IPS-NIHi11 (cell line): Measurements from ENCODE around the gene CAMK1D.
"Not testable (repeated sequence)": the region's sequence is repeated elsewhere in the genome, so short reads cannot be mapped to it uniquely, and the experiment has no call there.

Experiments used
- DNase-seq: peaks from one replicate; pipeline ENCODE4 v3.0.0; 2012; ENCODE audit warnings: mixed read lengths, low spot score

The CAMK1D gene

DNA sequence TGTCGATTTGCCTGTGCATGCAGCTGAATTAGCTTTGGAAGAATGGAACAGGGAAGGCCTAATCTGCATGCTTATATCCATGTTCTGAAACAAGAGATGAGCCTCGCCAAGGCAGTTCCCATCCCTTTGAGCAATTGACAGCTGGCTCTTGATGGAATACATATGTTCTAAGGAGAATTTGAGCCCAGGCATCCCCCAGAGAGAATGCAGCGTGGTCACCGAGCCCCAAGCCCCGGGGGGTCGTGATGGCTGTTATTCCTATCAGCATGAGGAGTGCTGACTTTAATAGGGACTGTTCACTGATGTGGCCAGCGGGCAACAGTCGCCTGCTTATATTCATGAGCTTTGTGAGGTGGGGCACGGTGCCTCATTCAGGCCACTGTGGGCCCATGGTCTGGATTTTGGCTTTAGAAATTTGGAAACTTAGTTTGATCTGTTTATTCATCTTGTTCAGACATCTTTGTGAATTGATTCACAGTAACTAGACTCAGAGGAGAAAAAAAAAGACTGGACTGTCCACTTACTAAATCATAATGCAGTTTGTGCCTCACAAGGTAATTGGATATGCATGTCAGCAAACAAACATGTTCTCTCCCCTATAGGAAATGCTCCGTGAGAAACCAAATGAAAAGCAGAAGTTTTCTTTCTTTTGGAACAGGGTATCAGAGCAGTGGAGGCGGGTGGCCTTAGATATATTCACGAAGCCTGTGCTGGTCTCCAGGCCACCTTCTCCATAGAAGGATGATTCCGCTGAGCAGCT is 447.2 kb downstream of the CAMK1D start:
- DNase-seq, result no peak

DNA sequence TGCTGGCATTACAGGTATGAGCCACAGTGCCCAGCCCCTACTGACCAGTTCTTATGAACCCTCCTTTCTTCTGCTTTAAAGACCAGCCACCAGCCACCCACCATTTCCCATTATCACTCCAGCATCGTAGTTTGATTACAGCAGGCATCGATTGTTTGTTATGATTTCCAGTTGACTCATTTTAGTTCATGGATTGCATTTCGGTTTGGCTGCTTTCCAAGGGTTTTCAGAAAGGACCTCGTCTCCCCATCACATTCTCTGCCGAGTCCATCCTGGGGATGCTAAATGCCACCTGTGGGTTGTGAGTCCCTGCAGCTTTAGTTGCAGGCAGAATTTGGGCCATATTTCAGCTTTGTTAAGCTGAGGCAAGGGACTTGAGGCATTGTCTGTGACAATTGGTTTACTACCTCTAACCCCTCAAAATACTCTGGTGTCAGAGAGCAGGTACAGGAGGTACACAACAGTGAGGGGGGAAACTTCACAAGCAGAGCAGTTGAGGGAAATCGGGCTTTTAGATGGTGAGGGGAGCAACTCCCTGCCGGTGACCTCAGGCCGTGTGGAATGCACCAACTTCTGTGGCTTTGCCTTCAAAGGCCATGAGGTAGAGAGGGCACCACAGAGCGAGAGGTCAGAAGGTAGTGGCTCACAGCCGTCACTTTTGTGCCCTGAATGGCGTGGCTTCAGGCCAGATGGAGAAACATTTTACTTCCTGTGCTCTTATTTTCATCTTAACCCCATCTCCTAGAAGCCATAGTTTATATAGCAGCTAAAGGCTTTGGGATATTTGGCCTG is 448.3 kb downstream of the CAMK1D start:
- no peak for DNase-seq

DNA sequence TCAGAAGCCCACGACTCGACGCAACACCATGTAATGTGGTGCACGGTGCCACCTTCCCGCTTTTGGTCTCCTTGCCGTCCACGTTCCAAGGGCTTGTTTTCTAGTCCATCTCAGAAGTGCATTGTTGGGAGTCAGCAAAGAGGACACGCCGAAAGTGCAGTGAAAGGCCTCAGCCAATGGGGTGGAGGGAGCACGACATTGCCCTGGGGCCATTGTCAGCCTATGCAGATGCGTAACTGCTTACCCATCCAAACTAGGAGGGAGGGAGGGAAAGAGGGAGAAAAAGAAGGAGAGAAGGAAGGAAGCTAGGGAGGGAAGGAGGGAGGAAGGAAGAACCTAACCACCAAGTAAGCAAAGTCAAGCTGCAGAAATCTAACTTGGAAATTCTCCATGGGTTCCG is 449.8 kb downstream of the CAMK1D start:
- no peak for DNase-seq

DNA sequence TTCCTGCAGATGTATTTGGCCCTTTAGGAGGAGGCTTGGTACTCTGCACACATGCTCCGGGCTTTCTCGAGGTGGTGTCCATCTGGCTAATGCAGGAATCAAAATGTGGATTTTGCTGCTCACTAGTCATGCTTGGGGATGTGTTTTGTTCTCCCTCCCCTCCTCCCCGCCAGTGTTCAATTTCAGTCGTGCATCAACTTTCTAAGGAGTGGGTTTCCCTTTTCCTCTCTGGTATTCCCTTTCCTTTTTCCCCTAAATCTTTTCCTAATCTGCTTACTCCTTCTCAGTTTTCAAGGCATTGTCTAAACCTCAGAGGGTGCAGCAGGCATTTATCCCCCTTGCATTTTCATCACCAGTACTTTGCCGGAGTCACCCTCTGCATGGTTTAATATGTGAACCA is 450.4 kb downstream of the CAMK1D start:
- no peak for DNase-seq

DNA sequence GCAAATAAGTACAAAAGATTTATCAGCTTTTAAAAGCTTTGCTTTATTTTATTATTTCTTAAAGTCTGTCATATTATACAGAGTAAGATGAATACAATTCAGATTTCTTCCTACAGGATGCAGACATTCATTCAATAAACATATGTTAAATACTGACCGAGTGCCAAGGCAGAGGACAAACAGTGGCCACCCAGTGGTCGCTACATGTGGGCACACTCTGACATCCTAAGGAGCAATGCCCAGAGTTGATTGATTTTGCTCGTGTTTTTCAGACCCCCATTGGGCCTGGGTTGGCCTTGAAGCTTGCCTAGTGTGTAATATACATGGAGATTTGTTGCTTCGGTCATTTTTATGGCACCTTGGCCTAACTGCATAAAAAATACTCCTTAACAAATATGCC is 451.0 kb downstream of the CAMK1D start:
- no peak for DNase-seq

DNA sequence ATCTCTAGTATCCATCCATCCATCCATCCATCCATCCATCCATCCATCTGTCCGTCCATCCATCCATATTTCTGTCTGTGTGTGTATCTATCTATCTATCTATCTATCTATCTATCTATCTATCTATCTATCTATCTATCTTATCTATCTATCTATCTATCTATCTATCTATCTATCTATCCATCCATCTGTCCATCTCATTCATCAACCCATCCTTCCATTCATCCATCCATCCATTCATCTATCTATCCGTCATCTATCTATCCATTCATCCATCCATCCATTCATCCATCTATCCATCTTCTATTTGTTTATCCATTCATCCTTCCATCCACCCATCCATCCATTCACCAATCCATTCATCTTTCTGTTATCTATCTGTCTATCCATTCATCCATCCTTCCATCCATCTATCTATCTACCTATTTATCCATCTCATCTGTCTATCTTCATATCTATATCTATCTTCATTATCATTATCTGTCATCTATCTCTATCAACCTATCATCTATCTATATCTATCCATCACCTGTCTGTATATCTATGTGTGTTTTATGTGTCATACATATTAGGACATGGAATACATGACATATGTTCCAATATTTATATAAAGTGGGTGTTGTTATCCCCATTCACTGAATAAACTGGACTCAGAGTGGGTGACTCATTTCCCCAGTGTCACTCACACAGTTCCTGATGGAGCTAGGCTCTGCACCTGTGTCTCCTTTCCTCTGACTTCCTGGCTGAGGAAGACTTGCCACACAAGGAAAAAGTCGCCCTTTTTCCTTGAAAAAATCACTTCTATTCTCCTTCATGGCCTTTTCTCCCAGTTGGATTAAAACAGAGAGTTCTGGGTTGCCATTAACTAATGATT is 452.1 kb downstream of the CAMK1D start:
- no peak for DNase-seq

DNA sequence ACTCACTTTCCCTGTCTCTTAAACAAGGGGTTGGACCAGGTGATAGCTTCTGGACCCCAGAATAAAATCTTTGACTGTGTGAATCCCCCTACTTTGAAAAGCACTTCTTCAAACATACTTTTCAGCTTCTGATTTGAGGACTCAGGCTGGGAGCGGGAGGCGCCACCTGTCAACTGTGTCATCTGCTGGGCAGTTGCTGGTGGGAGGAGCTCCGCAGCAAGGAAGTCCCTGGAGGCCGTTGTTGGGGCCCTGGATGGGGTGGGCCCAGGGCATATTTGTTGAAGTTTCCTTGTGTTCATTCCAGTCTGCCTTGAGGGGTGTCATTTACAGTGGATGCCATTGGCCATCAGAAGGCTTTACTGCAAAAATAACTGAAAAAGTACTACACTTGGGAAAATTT is 454.4 kb downstream of the CAMK1D start:
- no peak for DNase-seq

DNA sequence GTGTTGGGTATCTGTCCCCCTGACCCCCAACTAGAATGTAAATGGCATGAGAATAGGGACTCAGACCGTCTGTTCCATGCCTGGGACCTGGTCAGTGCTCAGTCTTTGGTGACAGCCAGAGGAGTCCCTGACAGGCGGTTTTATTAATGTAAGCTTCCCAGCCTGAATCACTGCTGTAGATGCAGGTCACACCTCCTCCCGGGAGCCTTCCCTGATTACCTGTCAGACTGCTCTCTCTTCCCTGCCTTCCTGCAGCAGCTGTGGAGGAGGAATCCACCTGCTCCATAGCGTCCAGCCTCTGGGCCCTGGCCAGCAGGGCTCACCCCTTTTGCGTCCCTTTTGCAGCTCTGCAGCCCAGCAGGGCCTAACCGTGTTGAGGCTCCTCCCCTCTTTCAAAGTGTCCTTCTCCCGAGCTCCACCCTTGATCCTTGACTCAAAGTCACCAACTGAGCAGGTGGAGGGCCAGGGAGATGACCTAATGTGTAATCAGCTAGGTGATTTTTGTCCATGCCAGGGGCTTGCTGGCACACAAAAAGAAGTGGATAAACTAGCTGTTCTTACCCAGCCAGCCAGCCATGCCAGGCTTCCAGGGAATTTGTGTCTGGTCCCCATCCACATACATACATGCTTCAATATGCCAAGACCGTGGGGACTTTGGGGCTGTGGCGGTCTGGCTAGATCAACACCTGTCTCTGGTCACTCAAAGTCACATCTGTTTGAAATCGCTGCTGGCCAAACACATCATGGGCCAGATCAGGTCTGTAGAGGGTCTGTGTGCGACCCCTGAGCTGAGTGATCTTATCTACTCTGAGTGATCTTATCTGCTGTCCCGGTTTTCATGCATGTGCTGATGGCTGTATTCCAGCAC is 457.1 kb downstream of the CAMK1D start:
- no peak for DNase-seq

DNA sequence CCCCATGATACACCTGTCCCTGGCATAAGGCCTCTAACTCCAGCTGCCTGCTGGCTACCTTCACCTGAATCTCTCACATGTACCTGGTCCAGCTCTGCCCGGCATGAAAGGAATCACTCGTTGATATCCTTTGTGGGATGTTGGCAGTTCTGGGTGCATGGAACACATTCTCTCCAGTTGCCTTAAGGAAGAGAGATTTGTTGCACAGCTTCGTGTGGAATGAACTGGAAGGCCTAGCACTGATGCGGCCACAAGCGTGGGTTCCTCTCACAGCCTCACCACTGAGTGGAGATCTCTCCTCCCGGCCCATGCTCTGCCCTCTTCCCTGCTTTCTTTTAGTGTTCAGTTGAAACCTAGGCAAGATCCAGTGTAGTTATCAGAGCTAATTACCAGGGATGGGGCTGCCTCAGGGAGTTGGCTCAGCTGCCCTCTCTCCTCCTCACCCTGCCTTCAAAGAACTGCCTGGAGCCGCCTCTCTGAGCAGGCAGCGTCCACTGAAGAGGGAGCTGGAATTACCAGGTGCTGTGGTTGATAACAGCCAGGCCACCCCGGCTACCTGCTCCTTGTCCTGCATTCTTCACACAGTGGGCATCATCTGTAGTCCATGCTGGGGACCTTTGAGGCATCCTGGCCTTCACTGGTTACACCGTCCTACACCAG is 457.9 kb downstream of the CAMK1D start:
- DNase-seq, result no peak

DNA sequence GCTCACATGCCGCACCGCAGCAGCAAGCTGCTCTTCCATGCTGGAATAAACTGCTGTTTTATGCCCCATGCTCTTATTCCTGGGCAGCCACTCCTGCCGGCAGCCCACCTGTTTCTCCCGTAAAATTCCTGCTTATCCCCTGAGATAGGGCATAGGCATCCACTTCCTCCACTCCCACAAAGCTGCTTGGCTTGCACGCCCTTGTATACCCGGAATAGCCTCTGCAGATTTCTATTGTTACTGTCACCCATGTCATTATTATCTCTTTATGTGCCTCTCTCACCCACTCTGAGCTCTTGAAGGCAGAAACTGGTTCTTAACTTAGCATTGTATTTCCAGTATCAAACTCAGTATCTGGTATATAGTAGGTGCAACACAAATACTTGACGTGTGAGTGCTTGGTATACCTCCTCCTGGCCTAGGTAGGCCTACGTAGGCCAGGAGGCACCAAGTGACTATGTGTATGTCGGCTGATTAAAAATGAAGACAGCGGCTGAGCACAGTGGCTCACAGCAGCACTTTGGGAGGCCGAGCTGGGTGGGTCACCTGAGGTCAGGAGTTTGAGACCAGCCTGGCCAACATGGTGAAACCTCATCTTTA is 458.8 kb downstream of the CAMK1D start:
- no peak for DNase-seq

DNA sequence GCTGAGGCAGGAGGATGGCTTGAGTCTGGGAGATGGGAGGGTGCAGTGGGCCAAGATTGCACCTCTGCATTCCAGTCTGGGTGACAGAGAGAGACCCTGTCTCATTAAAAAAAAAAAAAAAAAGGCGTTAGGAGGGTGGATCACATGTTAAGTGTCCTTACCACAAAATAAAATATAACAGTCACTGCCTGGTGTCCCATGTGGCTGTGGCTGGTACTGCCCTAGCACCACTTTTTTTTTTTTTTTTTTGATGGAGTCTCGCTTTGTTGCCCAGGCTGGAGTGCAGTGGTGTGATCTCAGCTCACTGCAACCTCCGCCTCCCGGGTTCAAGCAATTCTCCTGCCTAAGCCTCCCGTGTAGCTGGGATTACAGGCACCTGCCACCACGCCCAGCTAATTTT is 460.7 kb downstream of the CAMK1D start:
- not testable (repeated sequence) for DNase-seq

DNA sequence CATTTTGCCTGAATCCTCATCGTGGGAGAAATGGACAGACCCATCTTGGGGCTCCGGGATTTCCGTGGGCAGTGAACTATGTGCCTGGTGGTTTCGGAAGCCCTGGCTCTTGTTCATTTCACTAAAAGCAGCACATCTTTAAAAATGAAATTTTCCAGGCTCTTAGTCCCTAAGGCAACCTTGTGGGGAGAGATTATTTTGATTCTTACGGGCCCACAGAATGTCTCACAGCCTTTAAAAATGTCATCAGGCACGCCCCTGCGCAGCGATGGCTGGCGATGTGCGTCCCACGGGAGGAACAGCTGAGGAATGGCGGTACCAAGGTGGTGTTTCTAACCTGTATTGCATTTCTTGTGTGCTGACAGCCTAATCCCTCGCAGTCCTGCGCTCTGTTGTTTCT is 462.5 kb downstream of the CAMK1D start:
- no peak for DNase-seq

DNA sequence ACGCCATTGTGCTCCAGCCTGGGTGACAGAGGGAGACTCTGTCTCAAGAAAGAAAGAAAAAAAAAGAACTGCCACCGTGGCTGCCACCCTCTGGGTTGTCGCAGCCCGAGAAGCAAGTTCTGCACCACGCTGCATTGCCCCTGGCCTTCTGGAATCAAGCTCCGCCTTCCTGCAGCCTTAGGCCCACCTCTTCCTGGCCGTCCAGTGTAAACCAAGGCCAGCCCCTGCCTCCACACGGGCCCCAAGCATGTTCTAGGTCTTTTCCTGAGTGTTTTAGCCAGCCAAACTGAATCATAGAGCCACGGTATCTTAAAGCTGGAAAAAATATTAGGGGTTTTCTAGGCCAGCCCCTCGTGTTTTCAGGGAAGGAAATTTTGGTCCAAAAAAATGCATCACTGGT is 463.2 kb downstream of the CAMK1D start:
- no peak for DNase-seq

DNA sequence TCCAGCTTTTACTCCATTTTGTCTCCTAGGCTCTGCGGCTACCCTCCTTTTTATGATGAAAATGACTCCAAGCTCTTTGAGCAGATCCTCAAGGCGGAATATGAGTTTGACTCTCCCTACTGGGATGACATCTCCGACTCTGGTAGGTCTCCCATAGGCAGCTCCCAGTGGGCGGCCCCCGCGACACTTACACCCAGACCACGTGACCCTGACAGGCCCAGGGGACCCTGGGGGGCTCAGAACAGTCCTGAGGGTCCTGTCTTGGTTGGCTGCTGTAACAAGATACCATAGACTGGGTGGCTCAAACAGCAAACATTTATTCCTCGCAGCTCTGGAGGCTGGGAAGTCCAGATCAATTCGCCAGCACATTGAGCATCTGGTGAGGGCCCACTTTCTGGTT is 464.8 kb downstream of the CAMK1D start:
- DNase-seq, result no peak

DNA sequence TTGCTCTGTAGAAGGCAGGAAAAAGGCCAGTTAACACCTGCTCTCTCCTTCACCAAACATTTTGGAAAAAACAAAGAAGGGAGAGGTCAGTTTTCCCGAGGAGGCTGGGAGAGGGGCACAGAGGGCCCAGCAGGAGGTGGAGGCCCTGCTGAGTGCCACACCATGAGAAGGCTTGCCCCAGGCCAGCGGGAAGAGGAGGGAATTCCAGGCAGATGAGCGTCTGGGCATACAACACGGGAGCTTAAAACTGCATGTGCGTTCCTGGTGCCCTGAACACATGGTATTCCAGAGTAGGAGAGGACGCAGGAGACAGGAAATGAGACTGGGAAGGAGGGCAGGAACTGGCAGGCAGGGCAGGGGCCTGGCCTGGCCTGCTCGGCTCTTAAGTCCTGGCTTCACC is 469.7 kb downstream of the CAMK1D start:
- no peak for DNase-seq

DNA sequence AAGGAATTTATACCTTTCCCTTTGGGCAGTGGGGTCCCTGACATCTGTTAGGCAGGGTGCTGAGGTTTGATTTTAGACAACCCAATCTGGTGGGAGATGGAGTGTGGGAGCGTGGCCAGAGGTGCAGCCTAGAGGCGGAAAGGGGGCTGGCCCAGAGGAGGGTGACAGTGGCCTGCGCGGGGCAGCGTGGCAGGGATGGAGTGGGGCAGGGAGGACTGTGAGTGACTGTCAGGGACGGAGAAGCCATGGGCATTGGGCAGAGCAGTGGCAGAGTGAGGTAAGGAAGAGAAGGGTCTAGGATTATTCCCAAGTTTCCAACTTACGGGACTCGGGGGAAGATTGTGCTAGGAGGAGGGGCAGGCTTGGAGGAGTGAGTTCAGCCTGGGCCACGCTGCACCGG is 470.3 kb downstream of the CAMK1D start:
- DNase-seq, result no peak

DNA sequence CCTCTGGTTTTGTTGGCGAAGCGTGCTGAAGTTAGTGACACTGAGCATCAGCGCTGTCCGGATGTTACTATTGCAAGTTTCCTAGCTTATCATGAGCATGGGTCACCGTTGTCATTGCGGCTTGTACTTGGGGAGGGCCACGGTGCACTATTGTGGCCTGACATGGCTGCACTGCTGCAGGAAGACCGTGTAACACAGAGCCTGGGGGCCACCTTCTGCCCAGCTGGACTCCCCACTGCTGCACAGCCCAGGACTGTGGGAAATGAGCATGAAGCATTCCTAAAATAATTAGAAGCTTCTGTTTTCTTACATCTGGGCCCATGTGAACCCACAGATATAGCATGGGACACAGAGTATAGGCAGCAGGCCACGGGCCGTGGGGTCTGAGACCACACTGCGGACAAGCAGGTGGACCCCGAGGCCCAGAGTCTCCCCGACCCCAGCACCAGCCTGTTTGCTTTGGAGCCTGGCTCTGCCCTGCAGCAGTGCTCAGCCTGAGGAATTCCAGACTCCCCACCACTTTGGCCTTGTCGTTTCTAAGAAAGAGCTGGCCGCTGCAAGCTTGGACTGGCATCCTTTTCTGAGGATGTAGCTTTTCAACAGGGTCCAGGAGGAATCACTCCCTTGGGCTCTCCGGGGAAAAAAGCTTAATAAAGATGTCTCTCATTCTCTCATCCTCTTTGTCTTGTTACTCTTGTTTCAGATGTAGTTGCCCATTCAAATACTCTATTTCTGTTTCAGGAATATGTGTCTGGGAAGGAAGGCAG is 473.0 kb downstream of the CAMK1D start:
- DNase-seq, result no peak

DNA sequence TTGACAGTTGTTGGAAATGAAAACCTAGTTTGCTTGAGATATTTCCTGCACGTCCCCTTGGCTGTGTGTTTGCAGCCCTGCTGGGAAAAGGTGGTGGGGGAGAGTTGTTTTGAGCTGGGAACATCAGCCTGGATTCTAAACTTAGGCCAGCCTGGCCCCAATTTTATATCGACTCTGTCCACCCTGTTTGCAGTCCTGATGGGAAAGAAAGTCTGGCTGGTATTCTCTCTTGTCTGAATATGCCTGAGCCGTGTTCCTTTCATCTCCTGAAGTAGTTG is 473.5 kb downstream of the CAMK1D start:
- DNase-seq, result no peak

DNA sequence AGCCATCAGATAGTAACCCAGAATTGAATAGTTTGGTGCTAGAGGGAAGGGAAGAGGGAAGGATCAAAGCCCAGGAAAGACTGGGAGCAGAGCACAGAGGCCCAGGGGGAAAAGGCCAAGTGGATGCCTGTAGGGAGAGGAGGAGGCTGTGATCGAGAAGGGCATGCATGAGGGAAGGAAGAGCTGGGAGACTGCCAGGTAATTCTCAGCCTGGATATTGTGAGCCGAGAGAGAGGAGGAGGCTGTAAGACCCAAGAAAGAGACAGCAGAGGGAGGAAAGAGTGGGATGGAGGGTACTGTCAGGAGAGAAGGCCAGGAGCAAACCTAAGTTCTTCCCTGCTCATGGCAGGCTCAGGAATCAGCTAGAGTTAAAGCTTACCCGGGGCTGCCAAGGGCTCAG is 474.0 kb downstream of the CAMK1D start:
- no peak for DNase-seq

DNA sequence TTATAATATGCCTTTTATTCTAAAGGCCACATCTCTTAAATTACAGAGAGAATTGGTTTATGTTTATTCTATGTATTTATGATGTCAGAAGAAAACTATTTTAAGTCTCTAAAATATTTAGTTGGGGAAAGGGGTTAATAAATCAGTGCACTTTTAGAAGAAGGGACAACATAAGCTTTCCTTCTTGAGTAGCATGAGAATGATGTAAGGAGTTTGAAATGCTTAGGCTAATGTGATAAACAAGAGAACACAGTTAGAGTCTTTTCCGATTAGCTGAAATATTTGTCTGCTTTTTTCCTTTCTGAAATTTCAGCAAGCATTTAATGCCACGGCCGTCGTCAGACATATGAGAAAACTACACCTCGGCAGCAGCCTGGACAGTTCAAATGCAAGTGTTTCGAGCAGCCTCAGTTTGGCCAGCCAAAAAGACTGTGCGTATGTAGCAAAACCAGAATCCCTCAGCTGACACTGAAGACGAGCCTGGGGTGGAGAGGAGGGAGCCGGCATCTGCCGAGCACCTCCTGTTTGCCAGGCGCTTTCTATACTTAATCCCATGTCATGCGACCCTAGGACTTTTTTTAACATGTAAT is 476.0 kb downstream of the CAMK1D start:
- DNase-seq, result no peak
